HEK293T (cell line): ENCODE measurements around the gene LGMN.

Source experiments
- ARNT ChIP-seq: fragments of 450-650 bp; IDR thresholded peaks from 2 replicates; pipeline ENCODE4 v1.6.1; 2017; ENCODE audit warnings: mild to moderate bottlenecking
- BHLHE40 ChIP-seq: fragments of 450-650 bp; IDR thresholded peaks from 2 replicates; pipeline ENCODE4 v1.6.1; 2016; ENCODE audit warnings: mild to moderate bottlenecking, moderate library complexity, borderline replicate concordance
- ELF4 ChIP-seq: fragments of 450-650 bp; IDR thresholded peaks from 2 replicates; pipeline ENCODE4 v1.6.1; 2017; ENCODE audit warnings: antibody characterized with exemption
- FOXA1 ChIP-seq: fragments of 450-650 bp; IDR thresholded peaks from 2 replicates; pipeline ENCODE4 v1.6.1; 2016; ENCODE audit warnings: mild to moderate bottlenecking
- FOXK2 ChIP-seq: fragments of 450-650 bp; IDR thresholded peaks from 2 replicates; pipeline ENCODE4 v1.6.1; 2016; ENCODE audit warnings: mild to moderate bottlenecking
- FOXM1 ChIP-seq: fragments of 450-650 bp; IDR thresholded peaks from 2 replicates; pipeline ENCODE4 v1.6.1; 2017; ENCODE audit warnings: mild to moderate bottlenecking, borderline replicate concordance
- HDGF ChIP-seq: fragments of 450-650 bp; IDR thresholded peaks from 2 replicates; pipeline ENCODE4 v1.6.1; 2017; ENCODE audit warnings: antibody characterized with exemption, borderline replicate concordance
- LEF1 ChIP-seq: fragments of 450-650 bp; IDR thresholded peaks from 2 replicates; pipeline ENCODE4 v1.6.1; 2017; ENCODE audit warnings: mild to moderate bottlenecking, borderline replicate concordance
- NFRKB ChIP-seq: fragments of 450-650 bp; IDR thresholded peaks from 2 replicates; pipeline ENCODE4 v1.6.1; 2016; ENCODE audit warnings: mild to moderate bottlenecking, moderate library complexity
- PKNOX1 ChIP-seq: fragments of 450-650 bp; IDR thresholded peaks from 2 replicates; pipeline ENCODE4 v1.6.1; 2016
- SP1 ChIP-seq: fragments of 450-650 bp; IDR thresholded peaks from 2 replicates; pipeline ENCODE4 v1.6.1; 2017
- SUZ12 ChIP-seq: fragments of 450-650 bp; IDR thresholded peaks from 2 replicates; pipeline ENCODE4 v1.6.1; 2016; ENCODE audit warnings: mild to moderate bottlenecking
- TARDBP ChIP-seq: fragments of 450-650 bp; IDR thresholded peaks from 2 replicates; pipeline ENCODE4 v1.6.1; 2016
- ZNF384 ChIP-seq: fragments of 450-650 bp; IDR thresholded peaks from 2 replicates; pipeline ENCODE4 v1.6.1; 2016

DNA sequence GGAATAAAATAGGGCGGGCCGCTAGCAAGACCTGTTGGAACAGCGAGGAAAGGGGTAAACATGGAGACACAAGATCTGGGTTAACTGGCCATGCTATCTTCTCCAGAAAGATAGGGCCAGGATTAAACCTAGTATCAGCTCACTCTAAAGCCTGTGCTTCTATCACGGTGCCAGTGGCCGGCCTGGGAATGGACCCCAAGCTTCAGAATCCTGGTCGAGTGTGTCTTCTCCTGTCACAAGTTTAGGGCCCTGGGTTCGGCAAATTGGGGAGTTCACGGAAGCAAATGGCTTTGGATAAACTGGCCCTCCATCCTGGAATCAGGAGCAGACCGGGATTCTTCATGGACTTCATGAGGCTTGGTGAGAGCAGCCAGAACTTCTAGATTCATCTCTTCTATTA, 82.2 kb downstream of the LGMN start:
- TF ChIP-seq FOXA1, result no peak
- no peak for TF ChIP-seq HDGF
- no peak for TF ChIP-seq SUZ12
- TF ChIP-seq ELF4, result no peak
- TF ChIP-seq FOXK2, result no peak
- TF ChIP-seq TARDBP, result no peak
- TF ChIP-seq BHLHE40, result no peak
- TF ChIP-seq ARNT, result no peak
- TF ChIP-seq PKNOX1, result no peak
- TF ChIP-seq FOXM1, result no peak
- no peak for TF ChIP-seq NFRKB
- TF ChIP-seq LEF1, result no peak
- TF ChIP-seq ZNF384, result no peak
- no peak for TF ChIP-seq SP1
